Dermis blood vessel endothelial cell (primary cell): ENCODE results near the gene RNF167. TPM values are rescaled to one million over a fixed set of nuclear protein-coding genes. Genes with fewer than 3 reads are reported as not detected.

ENCODE experiments used
- DNase-seq: peaks from one replicate; pipeline ENCODE4 v3.0.0; 2010
- total RNA-seq: library from RNA; depleted of rRNA; stranded (reverse); fragments of >200 nt; gene quantifications from 2 replicates; pipeline ENCODE4 v1.2.3, GENCODE V29; 2014

RNF167 gene
- total RNA-seq, 1 donor from 2014 or later = 13.6 TPM

GRCh38 chr17:4986403-4986802, 46.3 kb downstream of the RNF167 start:
- DNase-seq = peak; percentile 64

- peak; percentile 81 for DNase-seq
Measured at GRCh38 chr17:4986951-4987766, 47.1 kb downstream of the RNF167 start, which contains the start of gene CAMTA2. CAMTA2 (minus strand) TSS chr17:4987675; CDS start chr17:4986222, 1,453 bp downstream.

- peak; percentile 22 for DNase-seq
Measured at GRCh38 chr17:4987767-4988567, 47.9 kb downstream of the RNF167 start.

- DNase-seq = no peak
Measured at GRCh38 chr17:4994081-4994595, 54.1 kb downstream of the RNF167 start.

Other genes with a start within 250 kb of the RNF167 start
- 33.5 and 64.0 TPM in 2 replicates for gene PELP1, start 236.1 kb upstream of the RNF167 start, total RNA-seq
- 6.6 and 9.6 TPM in 2 replicates for gene ARRB2, start 229.6 kb upstream of the RNF167 start, total RNA-seq
- 12.1 TPM in 2 replicates for gene MED11, start 208.8 kb upstream of the RNF167 start, total RNA-seq
- gene ZMYND15, start 200.4 kb upstream of the RNF167 start, total RNA-seq = 0.05 TPM in 1 of 2 replicates, not detected in the other
- gene CXCL16, start 200.3 kb upstream of the RNF167 start, total RNA-seq = 1.5 and 2.2 TPM in 2 replicates
- gene TM4SF5, start 168.4 kb upstream of the RNF167 start, total RNA-seq = not detected in 2 replicates
- 0.51 TPM in 1 of 2 replicates, not detected in the other for gene VMO1, start 153.9 kb upstream of the RNF167 start, total RNA-seq
- gene GLTPD2, start 151.3 kb upstream of the RNF167 start, total RNA-seq = not detected in 2 replicates
- 157 and 202 TPM in 2 replicates for gene PSMB6, start 144.1 kb upstream of the RNF167 start, total RNA-seq
- 35.1 and 47.2 TPM in 2 replicates for gene PLD2, start 133.1 kb upstream of the RNF167 start, total RNA-seq
- gene MINK1, start 106.9 kb upstream of the RNF167 start, total RNA-seq = 44.9 and 58.2 TPM in 2 replicates
- gene C17orf107, start 40.7 kb upstream of the RNF167 start, total RNA-seq = 0.68 and 1.1 TPM in 2 replicates
- gene CHRNE, start 37.2 kb upstream of the RNF167 start, total RNA-seq = 0.85 and 3.6 TPM in 2 replicates
- not detected in 2 replicates for gene GP1BA, start 8.0 kb upstream of the RNF167 start, total RNA-seq
- gene SLC25A11, start 222 bp upstream of the RNF167 start, total RNA-seq = 59.2 and 67.8 TPM in 2 replicates
- 298 and 729 TPM in 2 replicates for gene PFN1, start 8.3 kb downstream of the RNF167 start, total RNA-seq
- 3.3 and 7.0 TPM in 2 replicates for gene ENO3, start 10.9 kb downstream of the RNF167 start, total RNA-seq
- gene SPAG7, start 27.5 kb downstream of the RNF167 start, total RNA-seq = 57.5 and 64.1 TPM in 2 replicates
- 4.9 and 11.4 TPM in 2 replicates for gene CAMTA2, start 47.4 kb downstream of the RNF167 start, total RNA-seq
- 0.33 and 0.34 TPM in 2 replicates for gene INCA1, start 57.3 kb downstream of the RNF167 start, total RNA-seq
- gene KIF1C, start 57.7 kb downstream of the RNF167 start, total RNA-seq = 105 and 189 TPM in 2 replicates
- gene SLC52A1, start 95.2 kb downstream of the RNF167 start, total RNA-seq = 0.17 and 0.47 TPM in 2 replicates
- gene ZFP3, start 138.2 kb downstream of the RNF167 start, total RNA-seq = 1.9 and 2.0 TPM in 2 replicates
- 6.2 and 6.3 TPM in 2 replicates for gene ZNF232, start 171.6 kb downstream of the RNF167 start, total RNA-seq
- gene USP6, start 175.8 kb downstream of the RNF167 start, total RNA-seq = 0.05 TPM in 1 of 2 replicates, not detected in the other